Panc1 (cell line): Measurements from ENCODE around the gene FASTKD1. TPM values are rescaled to one million over a fixed set of nuclear protein-coding genes. Genes with fewer than 3 reads are reported as not detected.

Source experiments
- ATAC-seq: fragments of 200-7000 bp; cut with Tn5 transposase; 2 replicates; pipeline ENCODE4 v1.9.1; 2020; ENCODE audit warnings: mild to moderate bottlenecking, moderate library complexity
- BruUV-seq: library from RNA; stranded (reverse); fragments of 400-500 nt; replicated peaks from 2 replicates; lab custom pipeline; 2021; lab: Mats Ljungman, UMichigan
- CTCF ChIA-PET: fragments of 300-600 bp; sonication (Branson Sonifier 250); formaldehyde crosslinking; loops from one replicate; lab custom pipeline; 2022; ENCODE audit warnings: antibody characterized with exemption; lab: Charles Lee
- POLR2A ChIA-PET: fragments of 300-600 bp; sonication (Branson Sonifier 250); formaldehyde crosslinking; loops from one replicate; lab custom pipeline; 2022; ENCODE audit warnings: antibody characterized with exemption; lab: Charles Lee
- DNase-seq: peaks from one replicate; pipeline ENCODE4 v3.0.0-alpha.2; 2010; ENCODE audit warnings: low read depth, low spot score
- H3K27ac ChIP-seq: 2 replicates; pipeline ENCODE4 v1.5.1; 2011; ENCODE audit warnings: mild to moderate bottlenecking, low read length, inconsistent platforms
- H3K27me3 ChIP-seq: fragments of 200-500 bp; sonication (Bioruptor generic); 2 replicates; pipeline ENCODE4 v1.6.0; 2014; ENCODE audit warnings: low read length, inconsistent platforms; ENCODE audit not compliant: control insufficient read depth, insufficient read depth
- H3K36me3 ChIP-seq: fragments of 200-500 bp; sonication (Bioruptor generic); 2 replicates; pipeline ENCODE4 v1.5.1; 2014; ENCODE audit warnings: inconsistent platforms, mild to moderate bottlenecking, low read length, moderate library complexity; ENCODE audit not compliant: control insufficient read depth, insufficient read depth
- H3K4me1 ChIP-seq: 2 replicates; pipeline ENCODE4 v1.5.1; 2011; ENCODE audit warnings: inconsistent platforms, mild to moderate bottlenecking, low read length, moderate library complexity; ENCODE audit not compliant: control insufficient read depth, insufficient read depth
- H3K4me3 ChIP-seq, 2 experiments: 2 replicates each; pipeline ENCODE4 v1.5.1; 2011 to 2012; ENCODE audit warnings: low read depth in 2 of 2, low read length in 2 of 2, mild to moderate bottlenecking in 2 of 2, inconsistent platforms in 1 of 2, moderate library complexity in 1 of 2
- H3K9me3 ChIP-seq: fragments of 200-500 bp; sonication (Bioruptor generic); 2 replicates; pipeline ENCODE4 v1.5.1; 2014; ENCODE audit warnings: low read depth, mild to moderate bottlenecking, inconsistent platforms, low read length, moderate library complexity; ENCODE audit not compliant: control insufficient read depth, insufficient read depth
- POLR2AphosphoS5 ChIP-seq: IDR thresholded peaks from 2 replicates; pipeline ENCODE4 v1.6.1; 2012; ENCODE audit warnings: mild to moderate bottlenecking, low read depth, low read length, moderate library complexity
- SIN3A ChIP-seq: IDR thresholded peaks from 2 replicates; pipeline ENCODE4 v1.6.1; 2012; ENCODE audit warnings: low read depth, mild to moderate bottlenecking, low read length, moderate library complexity, borderline replicate concordance; ENCODE audit not compliant: insufficient read depth
- TCF7L2 ChIP-seq: IDR thresholded peaks from 2 replicates; pipeline ENCODE4 v1.6.1; 2011; ENCODE audit warnings: mild to moderate bottlenecking, low read depth, low read length, inconsistent platforms
- in situ Hi-C: cut with HindIII; loops from 2 replicates; pipeline ENCODE4 v1.10.0; 2016; ENCODE audit warnings: low sequenced_read_pairs, low pct_unique_long_range_greater_than_20kb
- intact Hi-C: fragments of 100-400 bp; cut with micrococcal nuclease; formaldehyde crosslinking; loops from one replicate; pipeline ENCODE4 v1.10.0; 2022; ENCODE audit not compliant: unreplicated experiment
- total RNA-seq: library from RNA; stranded (reverse); gene quantifications from one replicate; pipeline ENCODE4 v1.2.1, GENCODE V29; 2021; ENCODE audit not compliant: unreplicated experiment
- TF ChIP-seq, protein P1 (sequence below): fragments of 450-650 bp; IDR thresholded peaks from 2 replicates; pipeline ENCODE4 v1.5.1; 2017; ENCODE audit warnings: mild to moderate bottlenecking
- TF ChIP-seq, protein P2 (sequence below), 2 experiments: IDR thresholded peaks; 2 replicates each; pipeline ENCODE4 v1.6.1; 2011 to 2012; ENCODE audit warnings: low read depth in 2 of 2, control low read depth in 1 of 2, low read length in 1 of 2, mild to moderate bottlenecking in 1 of 2, moderate library complexity in 1 of 2; ENCODE audit not compliant: insufficient read depth in 1 of 2

FASTKD1 gene
- total RNA-seq, 1 experiment from 2014 or later = 37.2 TPM

DNA sequence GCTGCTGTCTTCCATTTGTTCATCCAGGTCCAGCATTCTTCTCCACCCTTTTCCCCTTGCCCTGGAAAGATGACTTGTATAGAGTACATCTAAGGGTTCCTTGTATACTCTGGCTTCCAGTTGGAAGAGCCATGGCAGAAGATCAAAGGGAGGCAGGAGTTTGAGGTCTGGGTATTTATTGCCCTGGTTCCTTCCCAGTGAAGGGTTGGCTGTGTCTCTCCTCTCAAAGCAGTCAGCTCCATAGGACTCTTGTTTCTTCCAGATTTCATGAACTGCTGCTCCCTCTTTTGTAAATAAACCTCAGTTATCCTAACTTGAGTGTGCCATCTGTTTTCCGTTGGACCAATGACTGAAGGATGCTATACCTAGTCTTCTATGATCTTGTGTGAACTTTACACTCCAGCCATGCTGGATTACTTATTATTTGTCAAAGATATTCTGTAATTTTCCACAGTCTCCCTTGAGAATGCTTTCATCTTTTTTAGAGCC is 88.0 kb downstream of the FASTKD1 start:
- in situ Hi-C loops = no loop called here
- ChIA-PET POLR2A (no interaction called here), CTCF (no interaction called here)
- H3K4me1 ChIP-seq = no peaks in the 10 kb centered on the region
- BruUV-seq = no TSS peak
- ATAC-seq (no peak), DNase-seq (no peak)
- peaks cover 2% of the 10 kb centered on the region for H3K36me3 ChIP-seq
- intact Hi-C loops = no loop called here
- no peaks in the 10 kb centered on the region for H3K9me3 ChIP-seq
- no peak overlapping the region for H3K27ac ChIP-seq
- H3K4me3 ChIP-seq = no peak overlapping the region
- H3K27me3 ChIP-seq = no peaks in the 10 kb centered on the region
- TF ChIP-seq, protein P1, sequence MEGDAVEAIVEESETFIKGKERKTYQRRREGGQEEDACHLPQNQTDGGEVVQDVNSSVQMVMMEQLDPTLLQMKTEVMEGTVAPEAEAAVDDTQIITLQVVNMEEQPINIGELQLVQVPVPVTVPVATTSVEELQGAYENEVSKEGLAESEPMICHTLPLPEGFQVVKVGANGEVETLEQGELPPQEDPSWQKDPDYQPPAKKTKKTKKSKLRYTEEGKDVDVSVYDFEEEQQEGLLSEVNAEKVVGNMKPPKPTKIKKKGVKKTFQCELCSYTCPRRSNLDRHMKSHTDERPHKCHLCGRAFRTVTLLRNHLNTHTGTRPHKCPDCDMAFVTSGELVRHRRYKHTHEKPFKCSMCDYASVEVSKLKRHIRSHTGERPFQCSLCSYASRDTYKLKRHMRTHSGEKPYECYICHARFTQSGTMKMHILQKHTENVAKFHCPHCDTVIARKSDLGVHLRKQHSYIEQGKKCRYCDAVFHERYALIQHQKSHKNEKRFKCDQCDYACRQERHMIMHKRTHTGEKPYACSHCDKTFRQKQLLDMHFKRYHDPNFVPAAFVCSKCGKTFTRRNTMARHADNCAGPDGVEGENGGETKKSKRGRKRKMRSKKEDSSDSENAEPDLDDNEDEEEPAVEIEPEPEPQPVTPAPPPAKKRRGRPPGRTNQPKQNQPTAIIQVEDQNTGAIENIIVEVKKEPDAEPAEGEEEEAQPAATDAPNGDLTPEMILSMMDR = no peak
- TF ChIP-seq TCF7L2 = no peak
- no peak for TF ChIP-seq POLR2AphosphoS5
- TF ChIP-seq SIN3A = no peak
- TF ChIP-seq, protein P2, sequence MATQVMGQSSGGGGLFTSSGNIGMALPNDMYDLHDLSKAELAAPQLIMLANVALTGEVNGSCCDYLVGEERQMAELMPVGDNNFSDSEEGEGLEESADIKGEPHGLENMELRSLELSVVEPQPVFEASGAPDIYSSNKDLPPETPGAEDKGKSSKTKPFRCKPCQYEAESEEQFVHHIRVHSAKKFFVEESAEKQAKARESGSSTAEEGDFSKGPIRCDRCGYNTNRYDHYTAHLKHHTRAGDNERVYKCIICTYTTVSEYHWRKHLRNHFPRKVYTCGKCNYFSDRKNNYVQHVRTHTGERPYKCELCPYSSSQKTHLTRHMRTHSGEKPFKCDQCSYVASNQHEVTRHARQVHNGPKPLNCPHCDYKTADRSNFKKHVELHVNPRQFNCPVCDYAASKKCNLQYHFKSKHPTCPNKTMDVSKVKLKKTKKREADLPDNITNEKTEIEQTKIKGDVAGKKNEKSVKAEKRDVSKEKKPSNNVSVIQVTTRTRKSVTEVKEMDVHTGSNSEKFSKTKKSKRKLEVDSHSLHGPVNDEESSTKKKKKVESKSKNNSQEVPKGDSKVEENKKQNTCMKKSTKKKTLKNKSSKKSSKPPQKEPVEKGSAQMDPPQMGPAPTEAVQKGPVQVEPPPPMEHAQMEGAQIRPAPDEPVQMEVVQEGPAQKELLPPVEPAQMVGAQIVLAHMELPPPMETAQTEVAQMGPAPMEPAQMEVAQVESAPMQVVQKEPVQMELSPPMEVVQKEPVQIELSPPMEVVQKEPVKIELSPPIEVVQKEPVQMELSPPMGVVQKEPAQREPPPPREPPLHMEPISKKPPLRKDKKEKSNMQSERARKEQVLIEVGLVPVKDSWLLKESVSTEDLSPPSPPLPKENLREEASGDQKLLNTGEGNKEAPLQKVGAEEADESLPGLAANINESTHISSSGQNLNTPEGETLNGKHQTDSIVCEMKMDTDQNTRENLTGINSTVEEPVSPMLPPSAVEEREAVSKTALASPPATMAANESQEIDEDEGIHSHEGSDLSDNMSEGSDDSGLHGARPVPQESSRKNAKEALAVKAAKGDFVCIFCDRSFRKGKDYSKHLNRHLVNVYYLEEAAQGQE (IDR thresholded peaks at IDR 0.05; ENCODE audit: insufficient read depth in 1 of 2, low read depth in 2 of 2, low read length in 1 of 2) = no peak

DNA sequence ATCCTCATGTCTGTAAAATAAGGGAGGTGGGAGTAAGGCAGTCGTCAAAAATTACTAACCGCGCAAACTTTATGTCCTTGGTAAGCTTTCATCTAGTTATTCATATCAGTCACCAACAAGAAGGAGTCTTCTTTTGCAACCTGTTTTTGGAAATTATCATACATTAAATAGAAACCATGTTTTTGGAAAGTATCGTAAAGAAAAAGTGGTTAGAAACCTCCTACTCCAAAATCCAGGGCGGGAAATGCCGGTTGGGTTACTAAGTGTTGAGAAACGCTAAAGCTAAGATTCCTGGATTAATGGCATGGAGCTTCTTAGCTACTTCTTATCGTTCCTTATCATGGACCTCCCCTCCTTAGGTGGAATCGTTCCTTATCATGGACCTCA is 93.6 kb downstream of the FASTKD1 start:
- H3K27me3 ChIP-seq = no peaks in the 10 kb centered on the region
- no peaks in the 10 kb centered on the region for H3K4me1 ChIP-seq
- no TSS peak for BruUV-seq
- in situ Hi-C loops = no loop called here
- H3K36me3 ChIP-seq = peaks cover 2% of the 10 kb centered on the region; the same call in 1 of the 2 replicates
- ChIA-PET CTCF (interaction anchor here (1.2 kb wide), 1 partner anchor 310 kb away, joined by 3 read pairs; no protein-coding TSS in a partner anchor), POLR2A (no interaction called here)
- peak overlapping the region; percentile 80 for H3K27ac ChIP-seq
- H3K4me3 ChIP-seq = peak overlapping the region; percentile 82 to 85
- no peak for DNase-seq
- ATAC-seq = peak; percentile 7; the same call in 1 of the 2 replicates
- intact Hi-C loops = no loop called here
- H3K9me3 ChIP-seq = no peaks in the 10 kb centered on the region
- TF ChIP-seq TCF7L2 (no peak), SIN3A (no peak), POLR2AphosphoS5 (no peak)
- TF ChIP-seq, protein P2 (IDR thresholded peaks at IDR 0.05; ENCODE audit: insufficient read depth in 1 of 2, low read depth in 2 of 2, low read length in 1 of 2) = no peak
- TF ChIP-seq, protein P1 = no peak
